ENCODE measurements around the gene THRSP.
A peak's percentile ranks its signal among the peaks of the same experiment; 100 is the strongest.
"Not testable (repeated sequence)": the region's sequence is repeated elsewhere in the genome, so short reads cannot be mapped to it uniquely, and the experiment has no call there.

The THRSP gene

GRCh38 chr11:78063440-78064181 lies at the start of gene THRSP:
TSS of gene THRSP (plus strand) at chr11:78063861. CDS start at chr11:78063882, 21 bp downstream.
- no peak for DNase-seq (ENCODE audit: low read depth, low spot score)

GRCh38 chr11:78014937-78015520 lies 48.6 kb upstream of the THRSP start:
- not testable (repeated sequence) for DNase-seq (ENCODE audit: low read depth, low spot score)

GRCh38 chr11:78015878-78016277 lies 47.8 kb upstream of the THRSP start:
- no peak for DNase-seq (ENCODE audit: low read depth, low spot score)

- DNase-seq (ENCODE audit: low read depth, low spot score): peak; percentile 52
Observed at GRCh38 chr11:78019808-78020207, 43.9 kb upstream of the THRSP start.

- peak; percentile 48 for DNase-seq (ENCODE audit: low read depth, low spot score)
Observed at GRCh38 chr11:78020246-78020645, 43.4 kb upstream of the THRSP start.

- no peak for DNase-seq (ENCODE audit: low read depth, low spot score)
Observed at GRCh38 chr11:78021611-78022010, 42.0 kb upstream of the THRSP start.

- peak; percentile 53 for DNase-seq (ENCODE audit: low read depth, low spot score)
Observed at GRCh38 chr11:78022397-78023396, 41.0 kb upstream of the THRSP start, which contains the start of gene KCTD14. TSS of gene KCTD14 (minus strand) at chr11:78023276. CDS start at chr11:78023249, 27 bp downstream.

GRCh38 chr11:78023426-78023825 lies 40.2 kb upstream of the THRSP start:
- DNase-seq (ENCODE audit: low read depth, low spot score): no peak

GRCh38 chr11:78025378-78025777 lies 38.3 kb upstream of the THRSP start:
- no peak for DNase-seq (ENCODE audit: low read depth, low spot score)

GRCh38 chr11:78027759-78028158 lies 35.9 kb upstream of the THRSP start:
- DNase-seq (ENCODE audit: low read depth, low spot score): no peak

GRCh38 chr11:78028423-78028822 lies 35.2 kb upstream of the THRSP start:
- peak; percentile 58 for DNase-seq (ENCODE audit: low read depth, low spot score)

GRCh38 chr11:78030429-78031325 lies 33.0 kb upstream of the THRSP start:
- DNase-seq (ENCODE audit: low read depth, low spot score): peak; percentile 96

GRCh38 chr11:78031629-78032028 lies 32.0 kb upstream of the THRSP start:
- no peak for DNase-seq (ENCODE audit: low read depth, low spot score)

GRCh38 chr11:78032090-78032489 lies 31.6 kb upstream of the THRSP start:
- DNase-seq (ENCODE audit: low read depth, low spot score): no peak

GRCh38 chr11:78033040-78033439 lies 30.6 kb upstream of the THRSP start:
- no peak for DNase-seq (ENCODE audit: low read depth, low spot score)

GRCh38 chr11:78034623-78035022 lies 29.0 kb upstream of the THRSP start:
- no peak for DNase-seq (ENCODE audit: low read depth, low spot score)

- no peak for DNase-seq (ENCODE audit: low read depth, low spot score)
Observed at GRCh38 chr11:78036313-78036712, 27.3 kb upstream of the THRSP start.

GRCh38 chr11:78037056-78037455 lies 26.6 kb upstream of the THRSP start:
- DNase-seq (ENCODE audit: low read depth, low spot score): no peak

GRCh38 chr11:78037825-78038620 lies 25.6 kb upstream of the THRSP start:
- no peak for DNase-seq (ENCODE audit: low read depth, low spot score)

GRCh38 chr11:78038697-78039313 lies 24.9 kb upstream of the THRSP start:
- peak; percentile 68 for DNase-seq (ENCODE audit: low read depth, low spot score)

Measured in astrocyte of the hippocampus (primary cell).